D721Med (cell line): ENCODE results near the gene PWWP2B.

Source experiments
- DNase-seq: peaks from one replicate; pipeline ENCODE4 v3.0.0; 2011; ENCODE audit warnings: low spot score; ENCODE audit not compliant: insufficient read length
- FAIRE-seq: peaks from 2 replicates; lab custom pipeline; 2011; peaks lifted over from hg19 to GRCh38; lab: Jason Lieb, UNC
- TF ChIP-seq, protein P1 (sequence below): IDR thresholded peaks from 2 replicates; pipeline ENCODE4 v1.5.1; 2012; ENCODE audit warnings: mild to moderate bottlenecking, control low read depth; ENCODE audit not compliant: insufficient read depth; ENCODE audit errors: missing control alignments

The PWWP2B gene

DNA sequence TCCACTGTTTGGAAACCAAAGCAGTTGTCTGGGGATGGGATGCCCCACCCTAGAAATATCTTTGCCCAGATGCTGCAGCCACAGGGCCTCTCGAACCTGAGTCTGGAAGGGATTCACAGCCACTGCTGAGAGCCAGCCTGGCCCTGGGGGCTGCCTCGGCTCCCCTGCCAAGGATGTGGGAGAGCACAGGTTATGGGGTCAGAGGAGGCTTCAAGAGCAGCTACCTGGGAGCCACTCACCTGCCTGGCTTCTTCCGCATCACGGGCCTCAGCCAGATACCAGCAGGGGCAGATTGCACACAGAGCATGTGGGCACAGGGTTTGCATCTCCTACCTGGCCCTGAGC is 5.4 kb upstream of the PWWP2B start:
- FAIRE-seq (no peak), DNase-seq (no peak)
- TF ChIP-seq, protein P1, sequence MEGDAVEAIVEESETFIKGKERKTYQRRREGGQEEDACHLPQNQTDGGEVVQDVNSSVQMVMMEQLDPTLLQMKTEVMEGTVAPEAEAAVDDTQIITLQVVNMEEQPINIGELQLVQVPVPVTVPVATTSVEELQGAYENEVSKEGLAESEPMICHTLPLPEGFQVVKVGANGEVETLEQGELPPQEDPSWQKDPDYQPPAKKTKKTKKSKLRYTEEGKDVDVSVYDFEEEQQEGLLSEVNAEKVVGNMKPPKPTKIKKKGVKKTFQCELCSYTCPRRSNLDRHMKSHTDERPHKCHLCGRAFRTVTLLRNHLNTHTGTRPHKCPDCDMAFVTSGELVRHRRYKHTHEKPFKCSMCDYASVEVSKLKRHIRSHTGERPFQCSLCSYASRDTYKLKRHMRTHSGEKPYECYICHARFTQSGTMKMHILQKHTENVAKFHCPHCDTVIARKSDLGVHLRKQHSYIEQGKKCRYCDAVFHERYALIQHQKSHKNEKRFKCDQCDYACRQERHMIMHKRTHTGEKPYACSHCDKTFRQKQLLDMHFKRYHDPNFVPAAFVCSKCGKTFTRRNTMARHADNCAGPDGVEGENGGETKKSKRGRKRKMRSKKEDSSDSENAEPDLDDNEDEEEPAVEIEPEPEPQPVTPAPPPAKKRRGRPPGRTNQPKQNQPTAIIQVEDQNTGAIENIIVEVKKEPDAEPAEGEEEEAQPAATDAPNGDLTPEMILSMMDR: no peak

DNA sequence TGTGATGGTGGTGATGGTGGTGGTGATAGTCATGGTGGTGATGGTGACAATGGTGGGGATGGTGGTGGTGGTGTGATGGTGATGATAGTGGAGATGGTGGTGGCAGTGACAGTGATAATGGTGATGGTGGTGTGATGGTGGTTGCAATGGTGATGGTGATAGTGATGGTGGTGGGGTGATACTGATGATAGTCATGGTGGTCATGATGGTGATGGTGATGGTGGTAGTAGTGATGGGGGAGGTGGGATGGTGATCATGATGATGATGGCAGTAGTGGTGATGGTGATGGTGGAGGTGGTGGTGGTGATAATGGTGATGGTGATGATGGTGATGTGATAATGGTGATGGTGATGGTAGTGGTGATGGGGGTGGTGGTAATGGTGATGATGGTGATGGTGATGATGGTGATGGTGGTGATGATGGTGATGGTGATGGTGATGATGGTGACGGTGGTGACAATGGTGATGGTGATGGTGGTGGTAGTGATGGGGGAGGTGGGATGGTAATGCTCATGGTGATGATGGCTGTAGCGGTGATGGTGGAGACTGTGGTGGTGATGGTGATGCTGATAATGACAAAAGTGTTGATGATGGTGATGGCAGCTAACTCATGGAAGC is 4.7 kb upstream of the PWWP2B start:
- TF ChIP-seq, protein P1: no peak
- FAIRE-seq (no peak), DNase-seq (no peak)

DNA sequence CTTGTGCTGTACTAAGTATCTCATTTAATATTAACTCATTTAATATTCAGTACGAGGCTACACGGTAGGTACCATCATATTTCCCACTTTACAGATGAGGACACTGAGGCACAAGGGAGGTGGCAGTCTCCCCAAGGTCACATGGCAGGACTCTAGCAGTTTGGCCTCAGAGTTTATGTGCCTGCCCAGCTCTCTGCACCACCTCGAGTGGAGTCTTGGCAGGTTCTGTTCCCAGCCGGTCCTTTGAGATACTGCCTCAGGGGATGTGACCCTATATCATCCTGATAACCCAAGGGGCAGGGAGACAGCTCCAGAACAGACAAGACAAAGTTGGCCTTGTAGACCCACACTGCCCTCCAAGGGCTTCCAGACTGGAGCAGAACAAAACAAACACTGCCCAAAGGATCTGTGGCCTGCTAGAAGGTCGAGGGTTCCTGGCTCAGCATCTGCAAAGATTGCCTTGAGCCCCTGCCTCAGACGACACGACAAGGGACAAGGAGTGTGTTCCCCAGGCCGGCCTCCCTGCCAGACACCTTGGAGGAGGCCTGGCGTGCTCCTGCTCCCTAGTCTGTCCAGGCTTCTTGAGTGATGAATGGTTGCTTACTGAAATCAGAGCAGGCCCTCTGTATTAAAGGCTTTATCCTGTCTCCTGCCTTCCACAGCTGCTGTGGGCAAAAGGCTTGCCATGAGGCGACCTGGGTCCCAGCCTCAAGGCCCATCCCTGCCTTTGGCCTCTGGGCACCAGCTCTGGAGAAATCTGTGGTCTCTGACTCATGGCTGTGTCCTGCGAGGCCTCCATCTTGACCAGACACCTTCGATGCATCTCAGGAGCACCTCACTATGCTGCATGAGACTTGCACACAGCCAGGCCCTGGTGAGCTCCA is 3.9 kb upstream of the PWWP2B start:
- FAIRE-seq (no peak), DNase-seq (no peak)
- TF ChIP-seq, protein P1: no peak

DNA sequence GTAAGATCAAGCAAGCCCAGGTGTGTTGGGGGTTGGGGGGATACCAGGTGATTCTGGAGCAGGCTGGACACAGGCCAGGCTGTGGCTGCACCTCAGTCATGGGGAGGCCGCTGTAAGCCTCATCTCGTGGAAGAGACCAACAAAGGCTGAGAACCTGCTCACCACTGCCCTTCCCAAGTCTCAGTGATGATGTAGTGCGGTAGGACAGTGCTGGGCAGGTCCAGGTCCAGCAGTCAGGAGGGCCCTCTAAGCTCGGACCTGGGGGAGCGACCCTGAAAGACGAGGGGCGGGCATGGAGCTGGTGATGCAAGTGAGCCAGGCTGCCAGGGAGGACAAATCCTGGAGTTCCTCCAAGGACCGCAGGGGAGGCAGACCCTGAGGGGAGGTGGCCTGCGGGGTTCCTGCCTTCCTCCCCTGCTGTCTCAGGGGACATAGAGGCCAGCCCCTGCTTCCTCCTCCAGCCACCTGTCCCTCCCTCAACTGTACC is 3.3 kb upstream of the PWWP2B start:
- FAIRE-seq (no peak), DNase-seq (no peak)
- TF ChIP-seq, protein P1: no peak

DNA sequence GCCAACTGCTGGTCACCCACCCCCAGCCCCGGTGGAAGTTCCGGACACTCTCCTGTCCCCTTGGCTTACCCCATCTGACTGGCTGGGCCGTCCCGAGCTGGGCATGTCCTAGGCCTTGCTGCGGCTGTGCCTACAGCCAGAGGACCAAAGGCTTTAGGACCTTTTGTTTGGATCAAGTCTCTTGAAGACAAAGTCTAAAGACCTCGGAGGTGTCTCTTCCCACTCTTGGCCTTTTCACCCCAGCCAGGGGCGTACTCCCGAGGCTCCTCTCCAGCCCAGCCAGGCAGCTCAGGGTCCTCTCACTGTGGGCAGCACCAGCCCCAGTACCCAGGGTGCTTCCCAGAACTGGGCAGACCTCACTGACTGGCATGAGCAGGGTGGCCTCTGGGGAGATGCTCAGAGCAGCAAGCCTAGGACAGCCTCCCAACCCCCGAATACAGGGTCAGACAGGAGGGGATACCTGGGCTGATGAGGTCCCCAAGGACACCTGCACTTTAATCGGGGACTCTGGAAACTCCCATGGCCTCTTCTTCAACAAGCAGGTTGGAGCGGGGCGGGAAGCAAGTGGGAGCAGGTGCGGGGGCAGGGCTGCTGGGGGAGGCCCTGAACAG is 2.7 kb upstream of the PWWP2B start:
- FAIRE-seq (no peak), DNase-seq (no peak)
- TF ChIP-seq, protein P1: no peak

DNA sequence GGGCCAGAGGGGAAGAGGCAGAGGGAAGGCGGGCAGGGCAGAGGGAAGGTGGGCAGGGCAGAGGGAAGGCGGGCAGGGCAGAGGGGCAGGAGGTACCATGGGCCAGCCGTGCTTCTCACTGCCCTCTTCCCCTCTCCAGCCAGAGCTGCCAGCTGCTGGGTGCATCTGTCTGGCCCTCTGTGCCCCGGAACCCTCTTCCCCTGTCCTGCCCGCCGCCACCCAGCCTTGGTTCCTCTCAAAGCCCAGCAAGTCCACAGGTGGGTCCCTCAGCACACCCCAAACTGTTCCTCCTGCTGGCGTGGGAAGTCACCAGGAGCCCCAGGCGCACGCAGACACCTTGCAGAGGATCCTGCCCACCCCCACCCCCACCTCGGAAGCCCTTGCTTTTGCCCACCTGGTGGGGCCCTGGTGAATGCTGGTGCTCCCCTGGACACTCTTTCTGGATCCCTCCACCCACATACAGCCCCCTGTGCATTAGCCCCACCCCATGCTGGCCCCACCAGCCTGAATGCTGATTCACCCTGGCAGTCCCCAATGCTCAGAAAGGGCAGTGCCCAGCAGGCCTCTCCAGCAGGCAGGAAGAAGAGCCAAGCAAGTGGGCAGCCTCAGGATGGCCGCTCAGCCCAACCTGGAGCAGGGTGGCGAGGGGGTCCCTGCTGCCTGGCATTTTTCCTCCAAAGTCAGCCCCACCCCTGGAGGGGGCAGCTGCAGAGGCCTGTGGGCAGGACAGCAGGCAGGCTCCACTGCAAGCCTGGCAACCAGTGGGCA is 1.9 kb upstream of the PWWP2B start:
- DNase-seq (no peak), FAIRE-seq (no peak)
- TF ChIP-seq, protein P1: no peak
